H1 (cell line): ENCODE results near the gene ATF7. TPM values are rescaled to one million over a fixed set of nuclear protein-coding genes. Genes with fewer than 3 reads are reported as not detected.

Source experiments
- CTBP2 ChIP-seq: IDR thresholded peaks from 2 replicates; pipeline ENCODE4 v1.7.0; 2011; ENCODE audit warnings: borderline replicate concordance, mild to moderate bottlenecking, moderate library complexity, mixed read lengths, low read length; ENCODE audit not compliant: insufficient read depth, insufficient read length
- KDM1A ChIP-seq: fragments of 200-600, 300-600 bp; sonication (generic); IDR thresholded peaks from 2 replicates; pipeline ENCODE4 v1.7.1; 2016; ENCODE audit warnings: mild to moderate bottlenecking, low read length, borderline replicate concordance
- PHF8 ChIP-seq: fragments of 200-600 bp; sonication (generic); conservative IDR thresholded peaks from 2 replicates; pipeline ENCODE4 v1.7.1; 2012; ENCODE audit warnings: low read depth, mild to moderate bottlenecking, inconsistent platforms, low read length, moderate library complexity
- POLR2AphosphoS5 ChIP-seq: IDR thresholded peaks from 2 replicates; pipeline ENCODE4 v1.6.1; 2011; ENCODE audit warnings: low read depth, low read length
- RNF2 ChIP-seq: fragments of 200-900, 300-1000 bp; sonication (generic); IDR thresholded peaks from 2 replicates; pipeline ENCODE4 v1.7.1; 2016; ENCODE audit warnings: borderline replicate concordance, low read depth, mild to moderate bottlenecking, antibody characterized with exemption, low read length; ENCODE audit not compliant: poor library complexity, severe bottlenecking; ENCODE audit errors: missing control alignments
- TBP ChIP-seq: IDR thresholded peaks from 2 replicates; pipeline ENCODE4 v1.6.1; 2011; ENCODE audit warnings: low read depth, low read length, improper control_type of control experiment
- polyA plus RNA-seq, 7 experiments: library from polyadenylated mRNA; depleted of rRNA in 3 of 7; stranded (reverse) in 5 of 7; unstranded in 2 of 7; fragments of >200 nt in 5 of 7; fragments of 200-250 nt in 2 of 7; gene quantifications; 1 replicate in 5 of 7; 2 replicates in 1 of 7; 4 replicates in 1 of 7; pipeline versions ENCODE4 v1.2.1 to v1.2.3, GENCODE V29; 2011 to 2013; ENCODE audit warnings: missing spikeins in 2 of 7, mixed read lengths in 2 of 7
- total RNA-seq: library from RNA; stranded (reverse); fragmentation: NEBNext Ultra II Directional; extraction: Animal tissue kit (Norgen Biotek cat#: 25700); gene quantifications from 2 replicates; pipeline ENCODE4 v1.2.1, GENCODE V29; 2021
- TF ChIP-seq, protein P1 (sequence below): IDR thresholded peaks from 2 replicates; pipeline ENCODE4 v1.6.1; 2011; ENCODE audit warnings: low read depth, mild to moderate bottlenecking, low read length; ENCODE audit not compliant: insufficient read depth

Gene ATF7
- total and polyA plus RNA-seq, 2 of the 8 experiments (the other 6 are each of a cell fraction or from before 2014, with no cell fraction given), result 10.1 to 16.6 TPM

GRCh38 chr12:53624956-53625355 lies 1.2 kb downstream of the ATF7 start (continued):
- TF ChIP-seq CTBP2, result no peak
- no peak for TF ChIP-seq TBP
- TF ChIP-seq POLR2AphosphoS5, result no peak
- no peak for TF ChIP-seq PHF8
- no peak for TF ChIP-seq RNF2
- TF ChIP-seq KDM1A, result no peak
- TF ChIP-seq, protein P1, sequence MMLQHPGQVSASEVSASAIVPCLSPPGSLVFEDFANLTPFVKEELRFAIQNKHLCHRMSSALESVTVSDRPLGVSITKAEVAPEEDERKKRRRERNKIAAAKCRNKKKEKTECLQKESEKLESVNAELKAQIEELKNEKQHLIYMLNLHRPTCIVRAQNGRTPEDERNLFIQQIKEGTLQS, result no peak
